Measurements from ENCODE around the gene CDK16. TPM values are rescaled to one million over a fixed set of nuclear protein-coding genes. Genes with fewer than 3 reads are reported as not detected.
A peak's percentile ranks its signal among the peaks of the same experiment; 100 is the strongest.

The CDK16 gene
- total RNA-seq, 1 donor from 2014 or later, result 21.7 TPM

DNA sequence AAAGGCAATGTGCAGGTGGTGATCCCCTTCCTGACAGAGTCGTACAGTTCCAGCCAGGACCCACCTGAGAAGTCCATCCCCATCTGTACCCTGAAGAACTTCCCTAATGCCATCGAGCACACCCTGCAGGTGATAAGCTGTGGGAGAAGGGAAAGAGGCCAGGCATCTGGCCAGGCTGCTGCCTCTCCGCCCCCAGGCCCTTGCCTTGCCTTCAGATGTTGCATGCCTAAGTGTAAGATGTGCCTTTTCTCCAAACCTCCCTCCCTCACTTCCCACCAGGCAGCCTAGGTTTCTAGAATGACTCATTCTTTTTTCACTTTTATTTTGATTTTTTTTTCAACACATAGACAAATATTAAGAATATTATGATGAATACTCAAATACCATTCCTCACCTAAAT lies 12.2 kb upstream of the CDK16 start:
- ATAC-seq (no peak), DNase-seq (ENCODE audit: low spot score) (no peak)

DNA sequence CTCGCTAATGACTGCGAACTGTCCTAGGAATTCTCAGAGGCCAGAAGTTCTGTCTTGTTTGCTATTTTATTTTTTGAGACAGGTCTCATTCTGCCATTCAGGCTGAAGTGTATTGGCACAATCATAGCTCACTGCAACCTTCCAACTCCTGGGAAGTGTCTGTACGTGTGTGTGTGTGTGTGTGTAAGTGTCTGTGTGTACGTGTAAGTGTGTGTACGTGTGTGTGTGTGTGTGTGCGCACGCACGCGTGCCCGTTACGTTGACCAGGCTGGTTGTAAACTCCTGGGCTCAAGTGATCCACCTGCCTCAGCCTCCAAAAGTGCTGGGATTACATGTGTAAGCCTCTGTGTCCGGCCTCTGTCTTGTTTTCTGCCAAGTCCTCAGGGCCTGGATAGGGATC lies 10.4 kb upstream of the CDK16 start:
- DNase-seq (ENCODE audit: low spot score) (no peak), ATAC-seq (no peak)

DNA sequence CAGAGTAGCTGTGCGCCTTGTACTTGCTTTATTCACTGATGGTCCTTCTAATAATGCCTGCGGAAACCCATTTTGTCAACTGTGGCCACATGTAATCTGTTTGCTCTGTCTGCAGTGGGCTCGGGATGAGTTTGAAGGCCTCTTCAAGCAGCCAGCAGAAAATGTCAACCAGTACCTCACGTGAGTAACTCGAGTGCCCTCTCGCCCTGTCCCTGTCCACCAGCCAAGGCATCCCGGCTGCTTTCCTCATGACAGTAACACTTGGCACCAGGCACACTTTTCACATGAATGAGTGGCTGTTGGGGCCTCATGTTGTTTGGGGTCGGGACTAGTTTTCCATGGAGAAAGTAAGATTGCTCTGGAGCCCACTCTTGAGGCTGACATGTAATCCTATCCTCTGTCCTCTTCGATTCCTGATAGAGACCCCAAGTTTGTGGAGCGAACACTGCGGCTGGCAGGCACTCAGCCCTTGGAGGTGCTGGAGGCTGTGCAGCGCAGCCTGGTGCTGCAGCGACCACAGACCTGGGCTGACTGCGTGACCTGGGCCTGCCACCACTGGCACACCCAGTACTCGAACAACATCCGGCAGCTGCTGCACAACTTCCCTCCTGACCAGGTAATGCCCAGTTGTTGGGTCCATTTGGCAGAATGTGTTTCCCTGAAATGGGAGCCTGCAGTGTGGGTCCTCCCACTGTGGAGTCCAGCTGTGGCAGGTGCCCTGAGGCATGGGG lies 8.8 kb upstream of the CDK16 start:
- ATAC-seq (no peak), DNase-seq (ENCODE audit: low spot score) (no peak)

DNA sequence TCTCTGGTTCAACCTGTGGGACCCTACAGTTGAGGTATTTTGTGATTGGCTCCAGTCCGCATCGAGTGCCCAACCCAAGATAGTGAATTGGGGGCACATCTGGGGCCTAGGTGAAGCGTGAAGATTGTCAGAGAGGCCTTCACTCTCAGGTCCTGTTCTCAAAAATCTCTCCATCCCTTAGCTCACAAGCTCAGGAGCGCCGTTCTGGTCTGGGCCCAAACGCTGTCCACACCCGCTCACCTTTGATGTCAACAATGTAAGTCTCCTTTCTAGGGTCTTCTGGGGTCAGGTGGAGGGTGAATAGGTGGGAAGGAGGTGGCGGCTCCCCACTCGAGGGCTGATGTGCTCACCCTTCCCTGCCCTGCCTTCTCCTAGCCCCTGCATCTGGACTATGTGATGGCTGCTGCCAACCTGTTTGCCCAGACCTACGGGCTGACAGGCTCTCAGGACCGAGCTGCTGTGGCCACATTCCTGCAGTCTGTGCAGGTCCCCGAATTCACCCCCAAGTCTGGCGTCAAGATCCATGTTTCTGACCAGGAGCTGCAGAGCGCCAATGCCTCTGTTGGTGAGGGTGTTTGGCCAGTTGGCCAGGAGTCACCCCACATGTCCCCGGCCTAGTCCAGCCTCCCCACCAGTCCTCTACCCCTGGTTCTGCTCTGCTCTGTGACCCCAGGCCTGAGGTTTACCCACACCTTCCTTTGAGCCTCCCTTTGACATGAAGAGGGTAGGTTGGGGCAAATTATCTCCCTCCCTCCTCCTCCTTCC lies 7.6 kb upstream of the CDK16 start:
- no peak for DNase-seq (ENCODE audit: low spot score)
- no peak for ATAC-seq

DNA sequence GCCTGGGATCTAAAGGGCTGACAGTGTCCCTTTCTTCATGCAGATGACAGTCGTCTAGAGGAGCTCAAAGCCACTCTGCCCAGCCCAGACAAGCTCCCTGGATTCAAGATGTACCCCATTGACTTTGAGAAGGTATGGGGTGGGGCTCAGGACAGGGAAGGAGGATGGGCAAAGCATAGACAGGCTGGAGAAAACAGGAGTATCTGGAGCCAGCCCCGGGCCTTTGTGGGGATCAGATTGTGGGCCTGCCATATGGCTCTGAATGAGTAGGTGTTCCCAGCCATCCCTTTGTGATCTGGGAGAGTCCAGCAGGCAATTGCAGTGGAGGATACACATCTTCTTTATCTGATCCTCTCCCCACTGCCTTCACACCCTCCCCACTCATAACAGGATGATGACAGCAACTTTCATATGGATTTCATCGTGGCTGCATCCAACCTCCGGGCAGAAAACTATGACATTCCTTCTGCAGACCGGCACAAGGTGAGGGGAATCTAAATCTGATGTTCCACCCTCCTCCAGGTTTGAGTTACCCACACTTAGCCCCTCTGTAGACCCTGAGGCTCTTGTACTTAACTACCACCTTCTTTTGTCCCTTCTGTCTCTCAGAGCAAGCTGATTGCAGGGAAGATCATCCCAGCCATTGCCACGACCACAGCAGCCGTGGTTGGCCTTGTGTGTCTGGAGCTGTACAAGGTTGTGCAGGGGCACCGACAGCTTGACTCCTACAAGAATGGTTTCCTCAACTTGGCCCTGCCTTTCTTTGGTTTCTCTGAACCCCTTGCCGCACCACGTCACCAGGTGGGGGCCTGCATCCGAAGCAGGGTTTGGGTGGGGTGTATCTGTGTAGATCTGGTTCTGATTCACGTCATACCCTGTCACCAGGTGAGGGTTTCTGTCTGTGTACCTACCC lies 5.8 kb upstream of the CDK16 start:
- DNase-seq (ENCODE audit: low spot score), result no peak

DNA sequence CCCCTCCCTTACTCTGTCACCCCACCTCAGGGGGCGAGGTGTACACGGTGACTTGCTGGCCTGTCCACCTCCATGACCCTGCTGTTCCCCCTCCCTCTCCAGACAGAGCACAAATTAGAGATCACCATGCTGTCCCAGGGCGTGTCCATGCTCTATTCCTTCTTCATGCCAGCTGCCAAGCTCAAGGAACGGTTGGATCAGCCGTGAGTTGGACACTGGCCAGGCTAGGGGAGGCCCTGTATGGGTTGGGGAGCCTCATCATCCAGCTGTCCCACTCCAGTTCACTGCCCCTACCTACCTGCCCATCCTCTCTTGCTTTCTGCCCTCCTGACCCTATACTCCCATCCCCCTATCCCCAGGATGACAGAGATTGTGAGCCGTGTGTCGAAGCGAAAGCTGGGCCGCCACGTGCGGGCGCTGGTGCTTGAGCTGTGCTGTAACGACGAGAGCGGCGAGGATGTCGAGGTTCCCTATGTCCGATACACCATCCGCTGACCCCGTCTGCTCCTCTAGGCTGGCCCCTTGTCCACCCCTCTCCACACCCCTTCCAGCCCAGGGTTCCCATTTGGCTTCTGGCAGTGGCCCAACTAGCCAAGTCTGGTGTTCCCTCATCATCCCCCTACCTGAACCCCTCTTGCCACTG lies 3.9 kb upstream of the CDK16 start:
- DNase-seq (ENCODE audit: low spot score) (no peak), ATAC-seq (no peak)

More for the DNA sequence above, 5.8 kb upstream of the CDK16 start:
- no peak for ATAC-seq

DNA sequence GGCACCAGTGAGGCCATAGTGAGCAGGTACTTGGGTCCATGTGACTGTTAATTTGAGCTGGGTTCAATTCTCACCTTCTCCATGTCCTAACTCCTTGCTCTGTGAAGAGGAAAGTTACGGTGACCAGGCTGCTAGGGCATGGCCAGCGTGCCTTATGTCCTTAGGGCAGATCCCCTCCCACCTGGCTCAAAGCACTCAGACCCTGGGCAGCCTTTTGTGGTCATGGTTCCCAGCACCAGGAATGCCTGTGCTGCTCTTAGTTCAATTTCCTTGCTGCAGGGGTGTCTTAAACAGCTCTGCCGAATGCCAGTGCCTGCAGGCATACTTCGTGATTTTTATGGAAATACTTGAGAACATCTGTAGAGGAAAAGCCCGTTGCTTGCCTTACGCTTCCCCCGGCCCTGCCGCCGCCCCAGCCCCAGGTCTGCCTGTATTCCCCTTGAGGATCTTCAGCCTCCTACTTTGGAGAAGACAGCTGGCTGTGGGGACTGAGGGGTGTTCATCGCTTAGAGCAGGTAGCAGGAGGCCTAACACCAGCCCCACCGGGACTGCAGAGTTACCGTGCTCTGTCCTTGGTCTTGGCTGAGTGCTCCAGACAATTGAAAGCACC lies 3.1 kb upstream of the CDK16 start:
- DNase-seq (ENCODE audit: low spot score), result no peak

DNA sequence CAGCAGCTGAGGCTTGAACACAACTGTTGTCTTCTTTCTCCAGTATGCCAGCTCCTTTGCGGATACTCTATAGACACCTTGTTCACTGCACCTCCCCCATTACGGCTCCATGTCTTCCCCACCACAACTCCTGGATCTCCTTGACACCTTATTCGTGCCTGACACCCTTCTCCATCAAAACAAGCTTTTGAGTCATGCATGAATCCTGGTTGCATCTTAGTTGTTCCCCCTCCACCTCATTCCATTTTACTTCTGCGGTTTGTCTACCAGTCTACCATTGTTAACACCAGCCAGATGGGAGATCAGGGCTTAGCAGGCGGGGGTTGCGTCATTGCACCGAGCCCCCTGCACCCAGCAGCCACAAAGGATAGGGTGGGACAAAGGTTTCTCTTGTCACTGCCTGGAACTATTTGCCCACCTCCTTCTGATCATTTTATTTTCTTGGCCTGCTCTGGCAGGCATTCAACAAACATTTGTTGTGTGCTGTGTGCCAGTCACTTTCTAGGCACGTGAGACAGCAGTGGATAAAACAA lies 2.0 kb upstream of the CDK16 start:
- DNase-seq (ENCODE audit: low spot score) (no peak), ATAC-seq (no peak)

More for the DNA sequence above, 3.1 kb upstream of the CDK16 start:
- ATAC-seq, result no peak

DNA sequence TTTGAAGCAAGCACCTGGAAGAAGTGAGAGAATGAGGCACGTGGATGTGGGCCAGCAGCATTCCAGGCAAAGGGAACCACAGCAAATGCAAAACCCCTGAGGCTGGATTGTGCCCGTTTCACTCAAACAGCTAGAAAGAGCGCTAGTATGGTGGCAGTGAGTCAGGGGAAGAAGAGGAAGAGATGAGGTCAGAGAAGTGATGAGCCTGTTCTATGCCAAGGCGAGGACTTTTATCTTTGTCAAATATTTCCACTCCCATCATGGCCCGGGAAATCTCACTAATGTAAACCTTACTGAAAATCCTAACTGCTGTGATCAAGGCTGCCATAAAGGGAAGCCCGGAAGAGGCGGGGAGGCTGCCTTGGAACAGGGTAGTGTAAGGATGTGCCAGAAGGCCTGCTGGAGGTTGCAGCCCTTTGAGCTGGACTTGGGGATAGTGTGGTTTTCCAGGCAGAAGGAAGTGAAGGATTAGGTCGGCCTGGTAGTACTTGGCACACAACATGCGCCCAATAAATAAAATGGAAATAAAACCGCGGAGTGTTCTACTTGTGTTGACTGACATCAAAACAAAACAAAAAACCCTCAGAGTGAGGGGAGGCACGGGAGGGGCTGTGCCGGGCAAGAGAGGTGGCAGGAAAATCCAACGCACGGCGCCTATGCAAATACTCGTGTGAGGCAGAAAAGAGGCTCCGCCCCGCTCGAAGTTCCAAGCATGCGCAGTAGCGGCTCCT lies 1.2 kb upstream of the CDK16 start:
- ATAC-seq (peak; percentile 6), DNase-seq (ENCODE audit: low spot score) (no peak)

DNA sequence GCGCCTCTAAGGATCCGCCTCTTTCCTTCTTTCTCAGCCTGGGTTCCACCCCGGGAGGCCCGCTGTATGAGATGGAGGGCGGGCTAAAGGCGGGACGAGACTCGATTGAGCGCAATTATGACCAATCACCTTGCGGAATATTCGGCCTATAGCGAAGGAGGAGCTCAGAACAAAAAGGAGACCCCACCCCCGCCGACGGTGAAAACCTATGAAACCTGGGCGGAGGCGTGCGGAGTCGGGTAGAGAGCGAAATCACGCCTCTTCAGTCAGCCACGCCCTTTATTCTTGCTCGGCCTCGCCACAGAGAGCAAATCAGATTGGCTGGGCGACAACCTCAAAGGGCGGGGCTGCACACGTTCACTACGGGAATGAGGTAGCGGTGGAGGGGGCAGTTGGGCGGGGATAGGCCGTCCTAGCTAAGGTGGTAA lies 615 bp upstream of the CDK16 start:
- ATAC-seq (peak; percentile 83), DNase-seq (ENCODE audit: low spot score) (peak; percentile 95)

DNA sequence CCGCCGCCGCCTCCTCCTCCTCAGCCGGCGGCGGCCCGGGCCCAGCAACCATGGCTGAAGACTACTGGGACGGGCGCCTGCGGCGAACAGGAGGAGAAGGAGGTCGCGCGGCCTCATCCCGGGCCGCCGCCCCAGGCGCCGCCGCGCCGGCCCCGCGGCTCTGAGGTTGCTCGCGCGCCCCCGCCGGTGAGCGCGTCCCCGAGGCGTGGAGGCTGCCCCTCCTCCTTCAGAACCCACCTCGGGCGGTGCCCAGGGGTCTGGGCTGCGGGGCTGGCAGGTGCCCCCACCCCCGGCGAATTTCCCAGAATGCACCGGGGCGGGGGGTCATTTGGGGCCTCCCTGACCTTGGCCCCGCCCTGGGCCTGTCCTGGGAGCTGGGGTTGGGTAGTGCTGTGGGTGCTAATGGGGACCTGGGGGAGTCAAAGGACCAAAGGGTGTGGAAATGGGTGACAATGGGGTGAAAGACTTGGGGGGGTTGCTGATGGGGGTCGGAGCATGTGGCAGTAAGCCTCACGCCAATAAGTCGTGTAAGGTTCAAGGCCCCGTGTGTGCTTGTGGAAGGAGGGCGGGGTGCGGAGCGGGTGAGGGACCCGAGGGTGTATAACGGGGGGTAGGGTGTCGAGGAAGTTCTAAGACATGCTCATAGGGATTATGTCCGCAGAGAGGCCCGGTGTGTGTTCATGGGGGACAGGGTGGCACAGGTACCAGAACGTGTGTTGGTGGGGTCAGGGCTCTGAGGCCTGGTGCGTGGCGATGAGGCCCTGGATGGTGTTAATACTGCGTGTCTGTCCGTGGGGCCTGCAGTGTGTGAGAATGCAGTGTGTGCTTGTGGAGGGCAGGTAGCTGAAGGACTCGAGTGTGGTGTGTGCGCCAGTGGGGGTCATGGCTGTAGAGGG lies 687 bp downstream of the CDK16 start:
- peak; percentile 59 for DNase-seq (ENCODE audit: low spot score)
- ATAC-seq, result peak; percentile 21

DNA sequence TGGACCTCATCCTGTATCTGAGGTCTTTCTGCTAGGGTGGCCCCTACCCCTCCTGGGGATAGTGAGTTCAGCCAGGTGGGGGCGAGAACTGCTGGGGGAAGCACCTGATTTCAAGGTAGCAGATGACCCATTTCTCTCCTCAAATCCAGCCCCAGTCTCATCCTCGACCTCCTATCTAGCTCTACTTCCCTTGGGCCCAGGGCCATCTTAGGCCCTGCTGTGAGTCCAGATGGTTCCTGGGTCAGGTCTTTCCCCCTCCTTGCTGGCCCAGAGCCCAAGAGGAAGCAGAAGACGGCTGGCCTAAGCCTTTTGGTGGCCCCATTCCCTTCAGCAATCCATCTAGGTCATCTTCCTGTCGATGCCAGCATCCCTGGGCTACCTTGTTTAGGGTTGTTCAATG lies 3.3 kb downstream of the CDK16 start:
- DNase-seq (ENCODE audit: low spot score) (no peak), ATAC-seq (no peak)

DNA sequence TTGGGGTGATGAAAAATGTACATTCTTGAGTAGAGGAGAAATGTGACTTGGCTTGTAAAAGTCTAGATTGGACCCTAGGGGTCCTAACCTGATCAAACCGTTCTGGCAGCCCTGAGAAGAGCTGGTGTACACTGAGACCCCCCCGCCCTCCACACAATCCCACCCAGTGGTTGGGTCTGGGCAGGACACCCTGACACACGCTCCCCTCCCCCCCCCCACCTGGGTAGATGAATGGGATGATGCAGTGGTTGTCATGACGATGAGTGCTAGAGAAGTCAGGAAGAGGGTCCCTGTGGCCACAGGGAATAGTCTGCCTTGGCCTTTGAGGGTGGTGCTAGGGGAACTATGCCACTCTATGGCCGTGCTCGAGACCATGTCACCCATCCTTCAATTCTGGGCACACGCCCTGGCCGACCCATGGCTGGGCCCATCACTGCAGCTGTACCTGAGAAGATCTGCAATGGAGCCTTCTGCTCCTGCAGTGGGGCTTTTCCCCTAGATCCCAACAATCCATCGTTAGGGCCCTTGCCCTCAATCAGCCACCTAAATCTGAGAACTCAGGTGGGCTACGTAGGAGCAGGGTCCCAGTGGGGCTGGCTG lies 4.4 kb downstream of the CDK16 start:
- ATAC-seq, result no peak
- DNase-seq (ENCODE audit: low spot score), result no peak

DNA sequence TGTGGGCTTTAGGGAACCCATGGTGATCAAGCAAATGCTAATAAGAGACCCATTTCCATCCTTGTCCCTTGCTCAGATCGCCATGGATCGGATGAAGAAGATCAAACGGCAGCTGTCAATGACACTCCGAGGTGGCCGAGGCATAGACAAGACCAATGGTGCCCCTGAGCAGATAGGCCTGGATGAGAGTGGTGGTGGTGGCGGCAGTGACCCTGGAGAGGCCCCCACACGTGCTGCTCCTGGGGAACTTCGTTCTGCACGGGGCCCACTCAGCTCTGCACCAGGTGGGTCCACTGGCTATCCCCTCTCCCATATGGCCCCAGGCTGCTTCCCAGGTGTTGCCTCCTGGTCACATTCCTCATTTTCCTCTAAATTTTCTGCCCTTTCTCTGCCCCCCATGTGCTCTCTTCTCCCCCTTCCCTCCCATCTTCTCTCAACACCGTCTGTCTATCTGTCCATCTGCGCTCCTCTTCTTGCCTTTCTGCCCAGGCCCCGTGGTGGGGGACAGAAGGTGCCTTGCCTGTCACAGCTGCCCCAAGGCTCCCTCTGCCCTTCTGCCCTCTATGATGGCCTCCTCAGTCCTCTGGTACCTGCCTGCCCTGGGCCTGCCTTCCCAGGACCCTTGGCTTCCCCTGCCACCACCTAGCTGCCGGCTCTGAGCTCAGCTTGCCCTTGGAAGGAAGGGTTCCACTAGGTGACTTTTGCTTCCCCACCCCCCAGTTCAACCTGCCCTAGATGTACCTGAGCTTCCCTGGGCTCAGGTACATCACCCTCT lies 5.2 kb downstream of the CDK16 start:
- DNase-seq (ENCODE audit: low spot score), result no peak
- ATAC-seq, result no peak

DNA sequence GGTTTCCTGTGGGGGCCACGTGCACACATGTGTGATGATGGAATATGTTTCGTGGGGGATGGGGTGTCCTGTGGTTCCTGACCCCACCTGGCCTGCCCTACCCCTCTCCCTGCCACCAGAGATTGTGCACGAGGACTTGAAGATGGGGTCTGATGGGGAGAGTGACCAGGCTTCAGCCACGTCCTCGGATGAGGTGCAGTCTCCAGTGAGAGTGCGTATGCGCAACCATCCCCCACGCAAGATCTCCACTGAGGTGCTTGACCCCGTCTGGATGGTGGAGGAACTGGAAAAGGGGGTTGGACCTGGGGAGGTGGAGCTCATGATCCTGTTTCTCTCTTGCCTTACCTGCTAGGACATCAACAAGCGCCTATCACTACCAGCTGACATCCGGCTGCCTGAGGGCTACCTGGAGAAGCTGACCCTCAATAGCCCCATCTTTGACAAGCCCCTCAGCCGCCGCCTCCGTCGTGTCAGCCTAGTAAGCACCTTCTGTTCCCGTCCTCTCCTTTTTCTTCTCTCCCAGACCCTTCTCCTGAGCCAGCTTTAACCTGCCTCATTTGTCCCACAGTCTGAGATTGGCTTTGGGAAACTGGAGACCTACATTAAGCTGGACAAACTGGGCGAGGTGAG lies 5.9 kb downstream of the CDK16 start:
- DNase-seq (ENCODE audit: low spot score), result no peak
- no peak for ATAC-seq

DNA sequence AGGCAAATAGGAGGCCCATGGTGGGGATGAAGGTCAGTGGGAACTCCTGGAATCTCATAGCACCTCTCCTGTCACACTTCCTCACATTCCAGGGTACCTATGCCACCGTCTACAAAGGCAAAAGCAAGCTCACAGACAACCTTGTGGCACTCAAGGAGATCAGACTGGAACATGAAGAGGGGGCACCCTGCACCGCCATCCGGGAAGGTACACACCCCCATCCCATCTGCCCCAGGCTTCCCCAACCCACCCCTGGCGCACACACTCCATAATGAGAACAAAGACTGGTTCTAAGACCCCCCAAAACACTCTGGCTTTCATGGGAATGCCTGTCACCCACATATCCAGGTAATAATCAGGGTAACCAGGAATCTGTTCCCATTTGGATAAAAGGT lies 6.4 kb downstream of the CDK16 start:
- ATAC-seq, result no peak
- DNase-seq (ENCODE audit: low spot score), result no peak

DNA sequence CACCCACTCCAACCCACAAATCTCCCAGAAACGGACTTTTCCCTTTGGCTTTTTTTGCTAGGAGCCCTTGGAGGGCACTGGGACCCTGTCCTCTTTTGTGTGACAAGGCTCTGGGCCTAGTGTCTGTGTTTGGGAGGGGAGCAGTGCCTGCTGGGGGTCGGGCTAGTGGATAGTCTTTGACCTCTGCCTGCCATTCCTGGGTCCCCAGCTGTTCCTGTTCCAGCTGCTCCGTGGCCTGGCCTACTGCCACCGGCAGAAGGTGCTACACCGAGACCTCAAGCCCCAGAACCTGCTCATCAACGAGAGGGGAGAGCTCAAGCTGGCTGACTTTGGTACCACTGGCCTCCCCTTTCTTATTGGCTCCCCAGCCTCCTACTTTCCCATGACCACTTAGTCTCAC lies 7.6 kb downstream of the CDK16 start:
- DNase-seq (ENCODE audit: low spot score) (no peak), ATAC-seq (no peak)
